Keratinocyte (primary cell): ENCODE data around the gene UQCR10.

Experiments used
- CTCF ChIP-seq, 3 experiments: IDR thresholded peaks in 1 of 3; conservative IDR thresholded peaks in 1 of 3; optimal IDR thresholded peaks in 1 of 3; 2 replicates in 2 of 3; 3 replicates in 1 of 3; pipeline versions ENCODE3 to v1.5.1; 2011; ENCODE audit warnings: low read length in 3 of 3, mild to moderate bottlenecking in 3 of 3, moderate library complexity in 2 of 3, control low read depth in 1 of 3, inconsistent platforms in 1 of 3; ENCODE audit not compliant: insufficient read depth in 2 of 3; ENCODE audit errors: extremely low read depth in 1 of 3
- EZH2 ChIP-seq: IDR thresholded peaks from one replicate; pipeline ENCODE4 v1.6.1; 2012; ENCODE audit warnings: inconsistent platforms, mild to moderate bottlenecking, low read length, moderate library complexity

GRCh38 chr22:29798801-29799200 is 31.6 kb downstream of the UQCR10 start:
- TF ChIP-seq EZH2 (no peak), CTCF (optimal IDR thresholded peaks at IDR 0.05 in 1 of 3, IDR thresholded peaks at IDR 0.05 in 1 of 3, conservative IDR thresholded peaks at IDR 0.05 in 1 of 3; ENCODE audit: extremely low read depth in 1 of 3, insufficient read depth in 2 of 3, low read length in 3 of 3) (no peak)
